Activated CD4-positive, alpha-beta memory T cell treated with anti-CD3 and anti-CD28 coated beads, Interleukin-2, amount 10 ng/mL, durations not matched to agents 7 days and 5 days (primary cell): ENCODE measurements around the gene NPM3. TPM values are rescaled to one million over a fixed set of nuclear protein-coding genes. Genes with fewer than 3 reads are reported as not detected.

Source experiments
- CTCF ChIA-PET: fragments of 350-600 bp; sonication (Branson Sonifier 250); formaldehyde crosslinking; loops from one replicate; lab custom pipeline; 2021; ENCODE audit warnings: antibody characterized with exemption, inconsistent platforms; lab: Charles Lee
- POLR2A ChIA-PET: fragments of 350-600 bp; sonication (Branson Sonifier 250); formaldehyde crosslinking; loops from one replicate; lab custom pipeline; 2021; ENCODE audit warnings: antibody characterized with exemption; lab: Charles Lee
- DNase-seq: peaks from one replicate; pipeline ENCODE4 v3.0.0-alpha.2; 2020
- H3K27ac Mint-ChIP-seq: one replicate; pipeline ENCODE4 v1.8.0; 2021; ENCODE audit warnings: mild to moderate bottlenecking, mixed read lengths
- H3K27me3 Mint-ChIP-seq: one replicate; pipeline ENCODE4 v1.8.0; 2021; ENCODE audit warnings: mixed read lengths
- H3K36me3 Mint-ChIP-seq: one replicate; pipeline ENCODE4 v1.8.0; 2021; ENCODE audit warnings: low read depth, mixed read lengths
- H3K4me1 Mint-ChIP-seq: one replicate; pipeline ENCODE4 v1.8.0; 2021; ENCODE audit warnings: mixed read lengths
- H3K4me3 Mint-ChIP-seq: one replicate; pipeline ENCODE4 v1.8.0; 2021; ENCODE audit warnings: mild to moderate bottlenecking, mixed read lengths
- H3K9me3 Mint-ChIP-seq: one replicate; pipeline ENCODE4 v1.8.0; 2021; ENCODE audit warnings: mixed read lengths
- total RNA-seq, 2 experiments: library from RNA; stranded (reverse); gene quantifications; one replicate each; pipeline ENCODE4 v1.2.3, GENCODE V29; 2021

Gene NPM3
- total RNA-seq, 2 experiments from 2014 or later, result 26.6 to 26.7 TPM

DNA sequence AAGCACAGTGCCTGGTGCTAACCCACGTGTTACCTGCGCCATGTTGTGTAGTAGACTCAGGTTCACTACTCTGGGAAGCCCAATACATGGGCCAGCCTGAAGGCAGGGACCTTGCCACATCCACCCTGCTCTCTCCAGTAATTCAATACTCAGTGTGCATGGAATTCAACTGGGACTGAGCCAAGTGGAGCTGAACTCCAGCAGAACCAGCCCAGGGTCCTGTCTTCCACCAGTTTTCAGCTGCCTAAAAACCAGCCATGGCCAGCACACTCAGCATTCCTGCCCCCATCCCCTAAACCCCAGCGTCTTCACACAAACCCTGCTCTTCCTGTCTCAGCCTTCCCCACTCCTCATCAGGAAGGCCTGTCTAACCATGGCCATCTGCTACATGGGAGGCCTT, 22.7 kb downstream of the NPM3 start:
- ChIA-PET CTCF (interaction anchor here (0.5 kb wide), 1 partner anchor 503 kb away, joined by 3 read pairs; no protein-coding TSS in a partner anchor), POLR2A (no interaction called here)

DNA sequence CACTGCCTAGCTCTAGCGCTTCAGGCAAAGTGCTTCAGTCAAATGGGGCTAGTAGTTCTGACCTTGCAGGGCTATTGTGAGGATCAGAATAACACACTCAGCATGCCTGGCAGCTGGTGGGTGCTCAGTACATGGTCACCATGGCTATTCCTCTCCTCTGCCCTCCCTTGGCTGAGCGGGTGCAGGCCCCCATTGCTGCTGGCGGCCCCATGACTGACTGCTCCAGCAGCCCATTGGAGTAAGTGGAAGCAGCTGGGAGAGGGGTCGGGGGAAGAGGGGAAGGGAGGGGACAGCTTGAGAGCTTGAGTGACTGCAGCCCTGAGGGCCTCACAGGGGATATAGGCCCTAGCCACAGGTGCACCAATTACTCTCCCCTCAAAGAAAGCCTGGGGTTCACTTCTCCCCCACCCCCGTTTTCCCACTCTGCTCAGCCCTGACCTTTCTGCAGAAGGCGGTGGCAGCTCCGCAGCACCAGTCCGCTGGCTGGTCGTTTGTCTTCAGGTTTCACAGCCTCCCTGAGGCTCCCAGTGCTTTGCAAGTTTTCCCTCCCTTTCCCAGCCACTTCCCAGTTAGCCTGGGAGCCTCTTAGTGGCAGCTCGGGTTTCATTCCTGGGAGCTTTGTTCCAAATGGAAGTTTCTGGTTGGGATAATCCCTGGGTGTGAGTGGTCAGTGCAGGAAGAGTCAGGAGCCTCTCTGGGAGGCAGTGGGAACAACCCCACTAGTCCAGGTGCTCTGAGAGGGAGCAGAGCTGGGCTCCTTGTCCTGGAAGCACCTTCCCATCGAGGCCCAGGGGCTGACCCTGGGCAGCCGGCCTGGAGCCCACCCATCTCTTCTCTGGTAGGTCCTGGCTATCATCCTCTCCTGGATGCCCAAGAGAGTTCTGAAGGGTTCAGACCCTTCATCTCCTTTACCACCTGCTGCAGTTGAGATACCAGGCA, 23.7 kb downstream of the NPM3 start:
- Mint-ChIP-seq H3K9me3 (no peaks in the 10 kb centered on the region), H3K27me3 (peaks cover 16% of the 10 kb centered on the region), H3K4me1 (no peaks in the 10 kb centered on the region), H3K36me3 (no peaks in the 10 kb centered on the region), H3K27ac (no peak overlapping the region), H3K4me3 (no peak overlapping the region)
- ChIA-PET POLR2A (no interaction called here), CTCF (no interaction called here)
- no peak for DNase-seq

More for the DNA sequence above, 22.7 kb downstream of the NPM3 start:
- H3K4me3 Mint-ChIP-seq, result no peak overlapping the region
- no peaks in the 10 kb centered on the region for H3K36me3 Mint-ChIP-seq
- peaks cover 21% of the 10 kb centered on the region for H3K27me3 Mint-ChIP-seq
- DNase-seq, result no peak
- H3K27ac Mint-ChIP-seq, result no peak overlapping the region
- no peaks in the 10 kb centered on the region for H3K4me1 Mint-ChIP-seq
- H3K9me3 Mint-ChIP-seq, result no peaks in the 10 kb centered on the region

DNA sequence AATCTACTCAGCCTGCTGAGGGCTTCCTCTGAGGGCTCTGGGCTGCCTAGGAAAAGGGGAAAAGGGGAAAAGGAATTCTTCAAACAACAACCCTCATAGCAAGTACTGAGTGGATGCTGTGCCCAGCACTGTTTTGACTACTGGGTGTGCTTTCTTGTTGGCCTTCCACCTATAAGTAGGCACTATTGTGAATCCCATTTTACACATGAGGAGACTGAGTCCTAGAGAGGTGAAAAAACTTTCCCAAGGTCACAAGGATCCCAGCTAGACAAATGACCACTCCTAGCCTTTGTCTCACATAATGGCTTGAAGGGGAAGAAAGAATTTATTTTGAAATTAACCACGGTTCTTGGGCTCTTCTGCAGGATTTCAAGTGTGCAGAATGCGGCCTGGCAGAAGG, 24.4 kb downstream of the NPM3 start:
- H3K9me3 Mint-ChIP-seq, result no peaks in the 10 kb centered on the region
- H3K27ac Mint-ChIP-seq, result no peak overlapping the region
- POLR2A ChIA-PET, result no interaction called here
- CTCF ChIA-PET, result no interaction called here
- peaks cover 21% of the 10 kb centered on the region for H3K27me3 Mint-ChIP-seq
- DNase-seq, result no peak
- no peak overlapping the region for H3K4me3 Mint-ChIP-seq
- H3K4me1 Mint-ChIP-seq, result no peaks in the 10 kb centered on the region
- no peaks in the 10 kb centered on the region for H3K36me3 Mint-ChIP-seq

DNA sequence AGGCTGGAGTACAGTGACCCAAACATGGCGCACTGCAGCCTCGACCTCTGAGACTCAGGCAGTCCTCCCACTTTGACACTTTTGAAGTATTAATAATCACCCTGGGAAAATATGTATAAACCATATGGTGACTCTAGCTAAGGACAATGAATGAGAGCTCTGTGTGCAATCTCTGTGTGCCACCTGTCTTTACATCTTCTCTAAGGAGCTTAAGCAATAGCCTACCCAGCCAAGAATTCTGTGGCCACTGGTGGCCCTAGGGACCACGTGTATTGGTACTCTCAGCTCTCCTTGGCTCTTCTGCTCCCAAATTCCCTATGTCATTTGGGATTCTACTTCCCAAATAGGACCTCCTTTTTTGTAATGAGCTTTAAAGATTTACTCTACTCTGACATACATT, 31.0 kb downstream of the NPM3 start:
- H3K36me3 Mint-ChIP-seq, result no peaks in the 10 kb centered on the region
- no peak overlapping the region for H3K27ac Mint-ChIP-seq
- no peaks in the 10 kb centered on the region for H3K9me3 Mint-ChIP-seq
- POLR2A ChIA-PET, result interaction anchor here (1.4 kb wide), 1 partner anchor 17 kb away, joined by 3 read pairs; no protein-coding TSS in a partner anchor
- no peak overlapping the region for H3K4me3 Mint-ChIP-seq
- no peak for DNase-seq
- H3K4me1 Mint-ChIP-seq, result no peaks in the 10 kb centered on the region
- CTCF ChIA-PET, result interaction anchor here (0.7 kb wide), 1 partner anchor 18 kb away, joined by 6 read pairs; no protein-coding TSS in a partner anchor
- peaks cover 23% of the 10 kb centered on the region for H3K27me3 Mint-ChIP-seq

- H3K27ac Mint-ChIP-seq, result no peak overlapping the region
- H3K36me3 Mint-ChIP-seq, result no peaks in the 10 kb centered on the region
- ChIA-PET POLR2A (no interaction called here), CTCF (no interaction called here)
- H3K27me3 Mint-ChIP-seq, result peaks cover 24% of the 10 kb centered on the region
- DNase-seq, result no peak
- no peaks in the 10 kb centered on the region for H3K9me3 Mint-ChIP-seq
- H3K4me1 Mint-ChIP-seq, result no peaks in the 10 kb centered on the region
- H3K4me3 Mint-ChIP-seq, result no peak overlapping the region
These were observed 33.9 kb downstream of the NPM3 start for GRCh38 chr10:101749047-101750016.

DNA sequence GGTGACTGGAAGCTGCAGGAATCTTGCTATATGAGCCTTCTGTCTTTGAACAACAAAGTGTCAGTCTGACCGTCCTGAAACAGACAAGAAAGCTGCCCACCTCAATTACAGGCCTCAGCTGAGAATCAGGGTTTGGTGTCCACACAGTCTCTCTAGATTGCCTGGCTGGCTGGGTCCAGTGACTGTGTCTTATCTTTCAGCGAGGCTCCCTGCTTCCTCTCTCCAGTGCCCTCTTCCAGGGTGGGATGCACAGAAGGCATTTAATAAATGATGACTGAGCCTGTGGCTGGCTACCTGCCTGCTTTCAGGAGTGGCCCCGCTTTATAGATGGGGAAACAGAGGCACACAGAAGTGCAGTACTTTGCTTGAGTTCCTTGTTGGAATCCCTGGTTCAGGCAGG, 34.8 kb downstream of the NPM3 start:
- no peak overlapping the region for H3K4me3 Mint-ChIP-seq
- no peak for DNase-seq
- POLR2A ChIA-PET, result no interaction called here
- CTCF ChIA-PET, result no interaction called here
- peaks cover 20% of the 10 kb centered on the region for H3K27me3 Mint-ChIP-seq
- H3K36me3 Mint-ChIP-seq, result no peaks in the 10 kb centered on the region
- no peaks in the 10 kb centered on the region for H3K4me1 Mint-ChIP-seq
- no peaks in the 10 kb centered on the region for H3K9me3 Mint-ChIP-seq
- no peak overlapping the region for H3K27ac Mint-ChIP-seq

- no peak for DNase-seq
- Mint-ChIP-seq H3K4me3 (no peak overlapping the region), H3K9me3 (no peaks in the 10 kb centered on the region), H3K27me3 (peaks cover 25% of the 10 kb centered on the region), H3K4me1 (no peaks in the 10 kb centered on the region), H3K36me3 (no peaks in the 10 kb centered on the region), H3K27ac (no peak overlapping the region)
- ChIA-PET CTCF (no interaction called here), POLR2A (no interaction called here)
These were observed 38.1 kb downstream of the NPM3 start for GRCh38 chr10:101745074-101745696.

- ChIA-PET CTCF (no interaction called here), POLR2A (no interaction called here)
- Mint-ChIP-seq H3K27me3 (peaks cover 27% of the 10 kb centered on the region), H3K4me1 (no peaks in the 10 kb centered on the region), H3K36me3 (no peaks in the 10 kb centered on the region), H3K9me3 (no peaks in the 10 kb centered on the region), H3K4me3 (no peak overlapping the region), H3K27ac (no peak overlapping the region)
- no peak for DNase-seq
These were observed 39.0 kb downstream of the NPM3 start for GRCh38 chr10:101744267-101744666.

DNA sequence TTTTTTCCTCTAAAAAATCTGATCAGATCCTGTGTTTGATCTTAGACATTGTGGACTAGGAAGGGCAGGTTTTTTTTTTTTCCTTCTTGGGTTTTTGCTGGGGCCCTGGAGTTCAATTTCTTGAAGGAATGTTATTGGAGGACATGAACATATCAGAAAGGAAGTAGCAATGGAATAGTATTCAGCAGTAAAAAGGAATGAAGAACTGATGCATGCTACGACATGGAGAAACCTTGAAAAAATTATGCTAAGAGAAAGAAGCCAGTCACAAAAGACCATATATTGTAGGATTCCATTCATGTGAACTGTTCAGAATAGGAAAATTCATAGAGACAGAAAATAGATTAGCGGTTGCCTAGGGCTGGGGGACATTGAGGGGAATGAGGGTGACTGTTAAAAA, 41.3 kb downstream of the NPM3 start:
- no peaks in the 10 kb centered on the region for H3K36me3 Mint-ChIP-seq
- H3K9me3 Mint-ChIP-seq, result no peaks in the 10 kb centered on the region
- DNase-seq, result no peak
- no peaks in the 10 kb centered on the region for H3K4me1 Mint-ChIP-seq
- H3K27me3 Mint-ChIP-seq, result peaks cover 27% of the 10 kb centered on the region
- H3K4me3 Mint-ChIP-seq, result no peak overlapping the region
- ChIA-PET CTCF (interaction anchor here (1.2 kb wide), 1 partner anchor 139 kb away, joined by 3 read pairs; no protein-coding TSS in a partner anchor), POLR2A (no interaction called here)
- no peak overlapping the region for H3K27ac Mint-ChIP-seq

DNA sequence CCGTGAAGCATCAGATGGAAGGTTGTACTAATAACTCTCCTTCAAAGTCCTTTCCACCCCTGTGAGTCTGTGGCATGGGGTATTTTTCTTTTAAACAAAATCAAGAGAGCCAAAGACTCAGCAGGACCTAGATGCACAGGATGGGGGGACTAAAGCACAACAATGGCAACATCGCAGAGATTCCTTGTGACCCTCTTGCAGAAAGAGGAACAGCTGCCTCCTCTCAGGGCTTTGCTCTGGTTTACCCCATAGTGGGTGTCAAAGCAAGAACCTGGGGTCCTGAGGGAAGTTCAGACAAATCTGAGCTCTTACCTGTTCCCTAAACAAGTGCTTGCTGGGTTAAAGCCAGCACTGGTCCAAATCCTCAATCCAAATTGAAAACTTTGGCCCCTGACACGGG, 46.6 kb downstream of the NPM3 start:
- no peak for DNase-seq
- Mint-ChIP-seq H3K9me3 (no peaks in the 10 kb centered on the region), H3K27ac (no peak overlapping the region), H3K4me3 (no peak overlapping the region), H3K4me1 (no peaks in the 10 kb centered on the region), H3K36me3 (no peaks in the 10 kb centered on the region), H3K27me3 (peaks cover 26% of the 10 kb centered on the region)
- CTCF ChIA-PET, result interaction anchor here (0.7 kb wide), 1 partner anchor 234 kb away, joined by 3 read pairs; no protein-coding TSS in a partner anchor
- POLR2A ChIA-PET, result no interaction called here

- ChIA-PET POLR2A (no interaction called here), CTCF (interaction anchor here (1.0 kb wide), 1 partner anchor 278 kb away, joined by 4 read pairs; no protein-coding TSS in a partner anchor)
- Mint-ChIP-seq H3K4me3 (no peak overlapping the region), H3K27ac (no peak overlapping the region), H3K4me1 (no peaks in the 10 kb centered on the region), H3K9me3 (no peaks in the 10 kb centered on the region), H3K36me3 (no peaks in the 10 kb centered on the region), H3K27me3 (peaks cover 28% of the 10 kb centered on the region)
- no peak for DNase-seq
These were observed 51.1 kb downstream of the NPM3 start for GRCh38 chr10:101732096-101732495.
